ENCODE data around the gene REX1BD.

DNA sequence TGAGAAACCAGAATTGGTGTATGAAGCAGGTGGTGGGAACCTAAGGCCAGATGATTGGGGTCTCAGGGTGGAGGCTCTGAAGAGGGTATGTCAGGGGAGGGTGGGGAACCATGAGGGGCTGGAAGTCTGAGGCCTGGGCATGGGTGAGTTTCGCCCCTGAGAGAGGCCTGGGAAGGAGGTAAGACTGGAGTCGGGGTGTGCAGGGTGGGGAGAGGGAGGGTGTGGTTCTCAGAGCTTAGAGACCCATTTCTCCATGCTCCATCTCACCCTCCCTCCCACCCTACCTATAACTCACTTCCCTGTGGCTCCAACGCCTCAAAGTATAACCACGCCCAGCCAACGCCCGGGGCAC is 47.2 kb downstream of the REX1BD start:
- TF ChIP-seq, protein P1, sequence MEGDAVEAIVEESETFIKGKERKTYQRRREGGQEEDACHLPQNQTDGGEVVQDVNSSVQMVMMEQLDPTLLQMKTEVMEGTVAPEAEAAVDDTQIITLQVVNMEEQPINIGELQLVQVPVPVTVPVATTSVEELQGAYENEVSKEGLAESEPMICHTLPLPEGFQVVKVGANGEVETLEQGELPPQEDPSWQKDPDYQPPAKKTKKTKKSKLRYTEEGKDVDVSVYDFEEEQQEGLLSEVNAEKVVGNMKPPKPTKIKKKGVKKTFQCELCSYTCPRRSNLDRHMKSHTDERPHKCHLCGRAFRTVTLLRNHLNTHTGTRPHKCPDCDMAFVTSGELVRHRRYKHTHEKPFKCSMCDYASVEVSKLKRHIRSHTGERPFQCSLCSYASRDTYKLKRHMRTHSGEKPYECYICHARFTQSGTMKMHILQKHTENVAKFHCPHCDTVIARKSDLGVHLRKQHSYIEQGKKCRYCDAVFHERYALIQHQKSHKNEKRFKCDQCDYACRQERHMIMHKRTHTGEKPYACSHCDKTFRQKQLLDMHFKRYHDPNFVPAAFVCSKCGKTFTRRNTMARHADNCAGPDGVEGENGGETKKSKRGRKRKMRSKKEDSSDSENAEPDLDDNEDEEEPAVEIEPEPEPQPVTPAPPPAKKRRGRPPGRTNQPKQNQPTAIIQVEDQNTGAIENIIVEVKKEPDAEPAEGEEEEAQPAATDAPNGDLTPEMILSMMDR (IDR thresholded peaks at IDR 0.05; ENCODE audit: low read depth, low read length, poor library complexity, severe bottlenecking) = no peak
- no peak for TF ChIP-seq EZH2phosphoT487 (IDR thresholded peaks at IDR 0.05; ENCODE audit: borderline replicate concordance, low read length)
